ENCODE data around the gene CCL27.

Gene CCL27

GRCh38 chr9:34624475-34625185, 37.8 kb downstream of the CCL27 start:
- no peak for DNase-seq

- DNase-seq = no peak
These were observed 38.9 kb downstream of the CCL27 start for GRCh38 chr9:34623374-34624235.

- DNase-seq = peak; percentile 97
These were observed 42.1 kb downstream of the CCL27 start, which contains the start of gene DCTN3 for GRCh38 chr9:34620061-34620994. TSS of gene DCTN3 (minus strand) at chr9:34620495. CDS start at chr9:34620464, 31 bp downstream.

- DNase-seq = no peak
These were observed 47.3 kb downstream of the CCL27 start for GRCh38 chr9:34615132-34615531.

GRCh38 chr9:34612788-34613390, 49.6 kb downstream of the CCL27 start:
- peak; percentile 79 for DNase-seq

All from COR-L47 (cell line).